KG1 (cell line): Measurements from ENCODE around the gene MYOCD.

Experiments used
- DNase-seq: peaks from one replicate; lab custom pipeline; 2025; lab: John Stamatoyannopoulos, UW

MYOCD gene

DNA sequence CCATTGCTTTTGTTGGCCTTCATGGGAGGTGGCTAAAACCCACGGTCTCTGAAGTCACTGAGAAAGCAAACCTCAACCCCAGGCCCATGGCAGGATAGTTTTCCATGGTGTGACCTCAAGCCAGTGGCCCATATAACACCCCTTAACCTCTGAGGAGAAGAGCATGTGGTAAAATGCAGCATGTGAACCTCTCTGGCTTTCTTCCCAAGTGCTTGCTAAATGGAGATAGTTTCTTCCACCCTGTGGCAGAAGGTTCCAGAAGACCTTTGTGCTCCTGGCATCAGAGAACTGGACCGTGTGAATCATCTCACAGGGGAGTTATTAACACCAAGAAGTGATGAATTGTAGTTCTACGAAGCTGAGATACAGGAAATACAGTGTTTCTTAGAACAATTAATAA, 47.3 kb downstream of the MYOCD start:
- DNase-seq, result no peak

DNA sequence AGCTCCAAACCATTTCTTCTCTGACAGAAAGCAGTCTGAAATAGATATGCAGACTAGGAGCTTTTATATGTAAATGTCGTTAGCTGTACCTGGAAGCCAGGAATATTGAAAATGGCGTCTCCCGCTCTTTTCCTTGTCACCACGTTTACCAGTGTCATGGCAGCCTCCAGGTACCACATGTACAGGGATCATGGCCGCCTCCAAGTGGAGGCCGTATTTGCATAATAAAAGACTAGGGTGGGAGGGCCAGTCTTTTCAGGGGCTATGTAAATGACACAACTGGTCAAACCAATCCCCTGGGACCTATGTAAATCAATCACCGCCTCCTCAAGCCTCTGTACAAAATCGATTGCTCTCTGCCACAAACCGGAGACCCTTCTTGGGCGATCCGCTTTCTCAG, 54.3 kb downstream of the MYOCD start:
- DNase-seq, result no peak

DNA sequence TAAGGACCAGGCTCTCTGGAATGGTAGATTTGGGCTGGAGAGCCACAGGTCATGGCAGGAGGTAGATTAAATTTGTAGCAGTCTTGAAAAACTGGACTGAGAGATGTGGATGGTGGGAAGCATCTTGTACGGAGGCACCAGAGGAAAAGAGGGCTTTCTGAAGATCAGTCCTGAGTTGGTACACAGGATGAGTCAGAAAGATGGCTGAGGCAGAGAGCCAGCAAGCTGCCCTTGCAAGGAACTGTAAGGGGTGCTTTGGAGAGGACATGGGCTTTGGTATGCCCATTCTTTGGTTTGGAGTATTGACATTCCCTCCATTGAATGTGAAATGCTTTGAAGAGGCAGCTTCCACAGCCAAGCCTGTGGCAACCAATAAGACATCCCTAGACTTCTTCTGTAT, 55.9 kb downstream of the MYOCD start:
- no peak for DNase-seq

DNA sequence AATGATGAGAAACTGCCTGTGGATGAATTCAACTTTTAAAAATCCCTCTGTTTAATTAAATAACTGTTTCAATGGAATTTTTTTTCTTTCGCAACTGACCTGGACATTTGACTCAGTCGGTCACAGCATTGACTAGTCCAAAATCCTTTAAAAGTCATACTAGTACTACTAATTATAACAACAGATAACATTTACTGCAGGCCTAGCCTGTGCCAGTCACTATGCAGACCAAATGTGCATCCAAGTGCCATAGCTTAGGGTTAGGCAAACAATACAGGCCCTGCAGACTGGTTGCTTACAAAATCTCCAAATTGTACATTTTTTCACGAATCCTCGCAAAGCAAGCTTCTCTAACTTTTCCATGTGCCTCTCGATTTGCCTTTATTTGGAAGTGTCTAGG, 56.6 kb downstream of the MYOCD start:
- DNase-seq, result no peak

DNA sequence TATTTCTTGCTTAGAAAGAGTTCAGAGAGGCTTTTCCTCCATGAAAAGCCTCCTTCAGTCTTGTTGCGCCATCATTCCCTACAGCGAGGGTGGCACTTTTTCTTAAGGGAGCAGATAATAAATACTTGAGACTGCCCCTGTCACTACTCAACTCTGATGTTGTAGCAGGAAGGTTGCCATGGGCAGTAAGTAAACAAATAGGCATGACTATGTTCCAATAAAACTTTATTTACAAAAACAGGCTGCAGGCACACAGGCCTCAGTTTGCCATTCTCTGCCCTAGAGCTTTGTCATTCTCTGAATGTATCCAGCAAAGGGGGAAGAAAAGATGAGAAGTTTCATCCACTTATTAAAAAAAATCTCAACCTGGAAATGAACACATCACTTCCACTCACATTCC, 60.4 kb downstream of the MYOCD start:
- no peak for DNase-seq

DNA sequence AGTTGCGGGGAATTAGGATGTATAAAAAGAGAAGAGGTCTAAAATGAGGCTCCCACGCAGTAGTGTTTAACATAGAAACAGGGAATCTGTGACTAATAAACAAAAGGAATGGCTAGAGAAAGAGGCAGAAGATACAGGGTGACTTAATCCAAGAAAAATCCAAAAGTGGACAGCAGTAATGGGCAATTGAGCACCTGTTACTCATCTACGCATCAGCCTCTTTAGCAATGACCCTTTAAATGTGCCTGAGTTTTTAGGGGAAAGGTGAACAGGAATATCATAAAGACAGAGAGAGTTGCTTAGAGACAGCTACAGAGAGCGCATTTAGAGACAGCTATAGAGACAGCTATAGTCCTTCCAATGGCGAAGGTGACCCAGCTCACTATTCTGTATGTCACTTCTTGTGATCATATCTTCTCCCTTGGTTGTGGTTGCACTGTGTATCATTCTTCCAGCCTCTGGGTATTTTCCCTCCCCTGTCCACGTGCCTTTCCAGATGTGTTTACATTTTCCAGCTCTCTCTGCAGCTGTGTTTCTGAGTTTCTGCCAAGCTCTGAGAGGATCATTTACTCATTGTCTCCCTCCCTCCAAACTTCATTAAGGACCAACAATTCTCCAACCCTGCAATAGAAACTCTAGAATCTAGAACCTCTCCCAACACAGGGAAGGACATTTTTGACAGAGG, 61.5 kb downstream of the MYOCD start:
- DNase-seq, result no peak

DNA sequence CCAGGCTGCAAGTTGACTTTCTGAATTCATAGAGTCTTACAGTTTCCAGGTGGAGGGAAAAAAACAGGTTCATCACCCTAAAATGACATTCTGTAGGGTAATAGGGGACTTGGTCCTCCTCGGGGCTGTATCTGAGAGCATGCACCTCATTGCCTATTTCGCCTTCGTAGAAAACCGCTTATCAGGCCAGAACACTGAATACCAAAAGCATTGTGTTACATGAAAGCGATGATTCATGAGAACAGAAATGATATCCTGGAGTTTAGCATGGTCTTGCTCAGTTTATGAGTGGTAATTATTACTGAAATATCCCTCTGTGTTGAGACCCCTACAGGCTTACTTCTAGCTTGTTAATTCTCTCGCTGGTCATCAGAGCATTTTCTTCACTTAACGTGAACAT, 62.2 kb downstream of the MYOCD start:
- DNase-seq, result no peak

DNA sequence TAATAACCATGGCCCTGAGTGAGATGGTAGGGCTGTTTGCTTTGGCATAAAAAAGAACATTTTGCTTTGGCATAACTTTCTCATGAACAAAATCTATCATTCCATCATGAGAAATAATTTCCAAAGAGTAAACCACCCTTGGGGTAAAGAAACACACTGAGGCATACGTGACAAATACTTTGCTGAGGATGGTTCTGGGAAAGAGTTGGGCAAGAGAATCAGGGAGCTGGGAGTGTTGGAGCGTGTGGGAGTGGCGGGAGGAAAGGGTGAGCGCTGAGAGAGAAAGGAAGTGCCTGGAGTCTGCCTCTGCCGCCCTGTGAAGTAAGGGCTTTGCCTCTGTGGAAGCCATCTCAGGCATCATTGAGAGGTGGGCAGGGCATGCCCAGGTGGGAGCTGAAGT, 63.4 kb downstream of the MYOCD start:
- no peak for DNase-seq

DNA sequence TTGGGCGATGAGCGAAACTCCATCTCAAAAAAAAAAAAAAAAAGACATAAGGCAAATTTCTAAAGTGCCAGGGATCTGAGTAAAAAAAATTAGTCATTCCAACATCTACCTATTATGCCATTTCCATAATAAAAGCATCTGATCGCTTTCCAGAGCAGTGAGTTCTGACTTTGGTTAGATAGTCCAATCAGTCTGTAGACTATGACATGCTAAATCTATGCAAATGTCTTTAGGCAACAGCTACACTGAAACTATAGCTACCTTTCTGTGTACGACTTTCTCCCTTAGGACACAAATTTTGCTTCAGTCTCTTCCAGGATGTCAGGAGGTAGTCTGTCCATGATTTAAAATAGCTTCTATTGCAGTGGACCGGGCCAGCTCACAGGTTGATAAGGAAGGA, 64.7 kb downstream of the MYOCD start:
- no peak for DNase-seq

DNA sequence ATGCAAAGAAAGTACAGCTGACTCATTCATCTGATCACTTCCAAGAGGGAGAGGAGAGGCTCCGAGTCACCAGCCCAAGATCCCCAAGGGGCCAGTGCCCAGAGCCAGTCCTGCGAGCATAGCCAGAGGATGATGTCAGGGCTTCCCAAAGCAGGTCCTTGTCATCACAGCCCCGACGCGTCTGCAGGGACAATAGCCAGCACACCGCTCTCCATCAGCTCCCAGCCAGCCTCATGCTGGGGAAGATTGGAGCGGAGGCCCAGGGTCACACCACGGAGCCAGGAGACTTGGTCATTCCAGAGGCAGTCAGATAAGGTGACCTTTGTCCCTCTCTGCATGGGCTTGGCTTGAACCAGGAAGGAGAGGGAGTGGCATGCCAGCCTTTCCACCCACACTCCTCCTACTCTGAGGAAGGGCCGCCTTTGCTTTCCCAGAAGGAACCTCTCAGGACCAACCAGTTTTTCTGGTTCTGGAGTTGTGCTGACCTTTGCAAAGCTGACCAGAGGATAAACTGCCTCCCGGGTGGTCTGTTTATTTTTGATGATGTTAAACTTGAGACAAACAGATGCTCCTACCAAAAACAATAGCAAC, 65.3 kb downstream of the MYOCD start:
- no peak for DNase-seq

DNA sequence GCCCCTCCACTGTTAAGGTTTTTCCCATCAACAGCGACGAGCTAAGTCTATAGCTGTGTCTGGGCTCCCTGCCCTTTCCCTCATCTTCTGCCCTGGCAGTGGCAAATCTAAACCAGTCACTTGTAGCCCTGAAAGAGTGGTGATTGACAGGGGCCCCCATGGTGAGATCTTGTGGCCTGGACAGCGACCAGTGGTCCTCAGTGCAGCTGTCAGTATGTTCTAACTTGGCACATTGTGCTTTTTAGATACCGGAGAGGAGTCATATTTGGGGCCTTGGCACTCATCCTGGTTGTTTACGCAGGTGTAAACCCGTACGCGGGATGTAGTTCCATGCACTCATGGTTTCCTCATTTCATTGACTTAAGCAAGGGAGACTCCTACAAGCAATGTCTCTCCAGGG, 66.1 kb downstream of the MYOCD start:
- DNase-seq, result no peak

DNA sequence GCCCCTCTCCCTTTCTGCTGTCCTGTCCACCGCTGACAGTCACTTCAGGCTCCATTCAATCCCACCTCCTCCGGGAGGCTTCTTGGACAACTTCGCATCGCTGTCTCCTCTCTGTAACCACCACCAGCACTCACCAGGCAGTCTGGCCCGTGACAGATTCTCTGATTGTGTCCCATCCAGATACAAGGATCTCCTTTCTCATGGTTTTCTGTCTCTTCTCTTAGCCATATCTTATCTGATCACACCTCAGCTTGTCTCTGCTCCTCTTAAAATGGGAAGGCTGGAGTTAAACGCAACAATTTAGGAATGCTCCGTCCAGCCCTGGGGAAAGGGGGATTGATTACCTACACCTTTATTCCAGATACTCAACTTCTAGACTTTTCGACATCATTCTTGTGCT, 66.7 kb downstream of the MYOCD start:
- no peak for DNase-seq

DNA sequence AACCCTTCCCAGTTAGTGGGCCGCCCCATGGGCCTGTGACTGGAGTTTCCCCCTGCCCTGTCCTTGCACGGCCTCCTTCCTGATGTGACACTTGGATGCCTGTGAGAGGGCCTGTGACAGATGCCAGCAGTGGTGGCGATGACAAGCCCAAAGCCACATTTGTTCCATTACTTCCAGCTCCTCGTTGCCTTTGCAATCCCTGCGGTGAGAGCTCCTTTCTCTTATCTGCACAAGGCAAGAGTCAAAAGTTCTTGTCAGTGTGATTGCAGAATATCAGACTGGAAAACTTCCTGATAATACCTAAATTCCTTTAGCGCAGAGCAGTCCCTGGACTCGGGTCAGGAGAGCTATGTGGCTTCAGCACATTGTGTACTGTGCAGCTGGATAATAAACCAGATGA, 69.2 kb downstream of the MYOCD start:
- DNase-seq, result no peak

DNA sequence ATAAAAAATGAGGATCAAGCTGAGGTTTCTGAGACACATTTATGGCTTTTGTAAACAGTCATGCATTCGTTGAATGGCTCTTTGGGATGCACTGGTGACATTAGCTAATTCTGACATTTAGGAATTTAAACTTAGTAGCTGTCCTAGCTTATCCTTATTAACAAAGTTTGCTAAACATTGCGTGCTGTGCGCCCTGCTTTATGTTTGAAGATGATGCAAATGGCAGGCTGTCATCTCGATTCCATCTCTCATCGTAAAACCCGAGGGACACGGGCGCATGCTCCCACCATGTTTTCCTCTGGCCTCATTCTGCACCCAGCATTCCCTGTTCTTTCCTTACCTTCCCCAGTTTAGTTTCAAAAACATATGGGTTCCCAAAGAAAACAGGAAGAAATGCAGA, 69.8 kb downstream of the MYOCD start:
- no peak for DNase-seq

DNA sequence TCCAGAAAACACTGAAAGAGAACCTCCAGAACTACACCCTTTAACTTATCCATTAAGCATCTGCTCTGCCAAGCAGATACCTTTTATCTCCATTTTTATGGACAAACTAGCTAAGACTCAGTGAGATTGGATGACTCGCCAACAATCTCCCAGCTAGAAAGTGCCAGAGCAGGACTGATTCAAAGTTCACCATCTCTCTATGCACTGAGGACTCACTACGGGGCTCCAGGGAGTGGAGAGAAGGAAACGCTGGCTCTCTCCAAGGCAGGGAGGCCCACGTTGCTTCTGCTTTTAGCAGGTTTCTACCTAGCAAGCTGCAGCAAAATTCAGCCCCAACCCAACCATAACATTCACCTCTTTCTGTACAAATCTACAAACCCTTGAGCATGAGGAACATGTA, 70.8 kb downstream of the MYOCD start:
- DNase-seq, result no peak

DNA sequence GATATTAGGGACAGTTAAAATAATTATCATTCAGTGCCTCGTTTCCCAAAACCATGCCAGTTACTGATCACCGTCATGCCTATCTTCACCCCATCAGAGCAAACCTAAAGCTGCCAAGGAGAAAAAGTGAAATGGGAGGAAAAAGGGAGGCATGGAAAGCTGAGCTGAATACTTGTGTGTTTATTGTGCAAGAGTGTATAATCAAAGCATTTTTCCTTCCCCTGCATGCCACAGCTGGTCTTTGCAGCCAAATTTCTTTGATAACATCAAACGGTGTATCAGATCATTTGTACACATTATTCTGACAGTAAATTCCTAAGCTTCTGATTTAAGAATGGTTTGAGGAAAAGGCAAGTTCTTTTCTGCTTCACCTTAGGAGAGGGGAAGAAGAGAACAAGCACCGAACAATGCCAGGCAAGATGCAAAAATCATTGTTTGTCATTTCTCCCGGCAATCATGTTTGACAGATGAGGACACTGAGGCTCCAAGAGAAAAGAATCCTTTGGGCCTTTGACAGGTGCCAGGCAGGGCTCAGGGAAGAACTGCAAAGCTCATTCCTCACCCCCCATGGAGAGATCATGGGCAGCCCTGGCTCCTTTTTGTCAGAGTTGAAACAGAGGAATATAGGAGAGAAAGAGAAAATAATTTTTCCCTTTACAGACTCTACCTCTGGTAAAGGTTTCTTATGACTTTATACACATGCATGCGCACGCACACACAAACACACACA, 72.2 kb downstream of the MYOCD start:
- DNase-seq, result no peak

DNA sequence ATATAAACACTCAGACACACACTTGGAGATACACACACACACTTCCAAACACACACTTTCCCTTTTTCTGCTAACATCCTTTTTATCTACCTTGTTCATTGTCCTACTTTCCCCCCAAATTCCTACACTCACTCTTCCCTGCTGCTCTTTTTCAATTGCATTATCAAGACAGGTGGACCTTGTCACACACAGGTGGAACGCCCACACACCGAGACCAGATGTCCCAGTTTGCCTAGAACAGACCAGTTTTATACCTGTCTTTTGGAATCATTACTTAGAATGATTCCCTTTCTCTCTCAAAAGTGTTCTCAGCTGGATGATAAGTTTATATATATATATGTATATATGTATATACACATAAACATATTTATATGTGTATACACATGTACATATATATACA, 72.9 kb downstream of the MYOCD start:
- no peak for DNase-seq

DNA sequence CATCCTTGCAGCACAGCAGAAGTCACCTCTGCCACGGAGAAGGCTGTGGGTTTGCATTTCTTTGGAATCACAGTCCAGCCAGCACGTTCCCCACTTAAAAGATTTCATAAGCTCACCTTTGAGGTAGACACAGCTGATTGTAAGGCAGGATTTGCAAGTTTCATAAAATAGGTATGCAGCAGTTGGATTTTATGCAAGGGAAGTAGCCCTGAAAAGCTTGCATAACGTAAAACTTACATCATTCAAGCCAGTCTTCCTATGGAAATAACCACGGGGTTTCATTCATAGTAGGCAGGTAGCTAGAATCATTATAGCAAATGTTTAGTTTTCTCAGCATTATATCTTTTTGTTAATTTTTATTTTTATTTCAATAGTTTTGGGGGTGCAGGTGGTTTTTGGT, 73.8 kb downstream of the MYOCD start:
- no peak for DNase-seq

DNA sequence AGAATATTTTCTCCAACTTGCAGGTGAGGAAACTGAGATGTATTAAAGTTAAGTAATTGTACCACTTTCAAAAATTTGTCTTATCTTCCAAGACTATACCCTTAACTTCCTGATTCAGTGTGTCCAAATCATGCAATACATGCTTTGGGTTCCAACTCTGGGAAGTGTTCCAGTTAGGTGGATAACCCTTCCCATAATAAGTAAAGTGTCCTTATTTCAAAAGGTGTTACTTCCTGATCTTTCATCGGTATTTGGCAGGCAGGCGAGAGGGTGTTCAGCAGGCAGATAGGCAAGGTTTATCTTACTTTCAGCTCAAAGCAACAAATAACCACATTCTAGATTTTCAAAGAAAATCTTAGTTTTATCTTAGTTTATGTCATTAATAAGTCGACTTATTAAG, 77.4 kb downstream of the MYOCD start:
- DNase-seq, result no peak

DNA sequence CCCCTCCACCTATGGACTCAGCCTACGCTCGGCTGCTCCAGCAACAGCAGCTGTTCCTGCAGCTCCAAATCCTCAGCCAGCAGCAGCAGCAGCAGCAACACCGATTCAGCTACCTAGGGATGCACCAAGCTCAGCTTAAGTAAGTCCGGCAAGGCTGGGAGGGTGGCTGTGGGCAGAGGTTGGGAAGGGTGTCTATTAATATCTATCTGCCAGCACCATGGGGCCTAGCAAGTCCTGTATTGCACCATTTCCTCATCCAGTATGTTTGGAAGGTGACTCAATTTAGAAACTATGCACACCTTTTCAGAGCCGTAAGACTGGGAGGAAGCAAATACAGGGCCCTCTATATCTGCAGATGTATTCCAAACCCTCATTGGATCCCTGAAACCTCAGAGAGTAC, 78.6 kb downstream of the MYOCD start:
- no peak for DNase-seq

DNA sequence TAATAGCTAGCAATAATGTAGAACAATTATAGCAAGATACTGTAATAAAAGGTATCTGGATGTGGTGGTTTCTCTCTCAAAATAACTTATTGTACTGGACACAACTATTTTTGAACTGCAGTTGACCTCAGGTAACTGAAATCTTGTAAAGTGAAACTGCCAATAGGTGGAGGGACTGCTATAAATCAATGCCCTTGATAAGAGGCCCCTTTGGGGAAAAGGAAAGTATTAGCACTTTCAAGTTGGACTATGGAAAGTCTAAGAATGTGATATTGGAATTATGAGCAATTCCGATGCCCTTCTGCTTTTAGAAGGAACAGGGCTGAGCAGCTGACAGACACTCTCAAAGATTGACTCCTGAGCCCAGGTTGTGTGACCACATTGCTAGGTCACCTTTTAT, 79.1 kb downstream of the MYOCD start:
- DNase-seq, result no peak

DNA sequence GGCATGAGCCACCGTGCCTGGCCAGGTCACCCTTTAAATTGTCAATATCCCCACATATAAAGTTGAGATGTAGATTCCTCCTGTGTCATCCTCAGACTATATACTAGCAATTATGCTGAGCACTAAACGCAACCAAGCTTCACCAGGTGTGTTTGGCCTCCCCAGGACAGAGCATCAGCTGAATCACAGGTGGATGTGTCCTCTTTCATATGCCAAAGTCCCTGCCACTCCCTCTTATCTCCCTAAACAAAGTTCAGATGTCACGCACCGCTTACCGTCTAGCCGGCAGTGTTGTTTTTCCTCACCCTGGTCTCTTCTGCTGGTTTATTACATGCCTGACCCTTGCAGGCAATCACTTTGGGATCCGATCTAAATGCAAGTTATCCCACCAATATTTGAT, 79.8 kb downstream of the MYOCD start:
- DNase-seq, result no peak

DNA sequence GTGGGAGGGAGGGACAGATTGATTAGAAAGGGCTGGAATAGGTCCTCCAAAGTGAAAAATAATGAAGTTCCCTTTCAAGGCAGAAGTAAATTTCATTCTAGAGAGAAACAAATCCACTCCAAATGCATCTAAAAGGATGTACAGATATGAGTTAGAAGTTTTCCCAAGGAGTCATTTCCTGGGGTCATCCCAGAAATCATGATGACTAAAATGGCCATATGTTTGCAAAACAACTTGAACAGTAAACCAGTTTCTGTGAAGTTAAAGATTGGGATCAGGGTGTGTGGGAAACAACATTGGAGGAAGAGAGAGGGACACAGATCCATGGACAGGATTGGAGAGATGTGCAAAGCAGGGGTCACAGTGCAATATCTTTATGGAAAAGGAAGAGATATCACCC, 91.1 kb downstream of the MYOCD start:
- DNase-seq, result no peak

DNA sequence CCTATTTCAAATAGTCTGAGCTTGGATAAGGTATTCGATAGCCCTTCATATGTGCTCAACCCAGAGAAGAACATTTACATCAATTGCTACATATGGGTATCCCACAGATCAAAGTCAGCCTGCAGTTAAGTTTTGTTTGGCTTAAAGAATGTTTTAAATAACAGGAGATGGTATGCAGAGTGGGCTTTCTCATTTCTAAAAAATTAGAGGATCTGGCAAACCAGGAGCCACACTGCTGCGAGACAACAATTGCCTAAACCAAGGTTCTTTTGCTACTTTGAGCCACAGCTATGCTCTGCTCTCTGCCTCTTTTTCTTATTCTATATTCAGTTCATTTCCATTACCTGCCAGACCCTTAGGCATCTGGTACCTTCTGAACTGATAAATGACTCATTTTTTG, 93.4 kb downstream of the MYOCD start:
- DNase-seq, result no peak
